LoVo (cell line): ENCODE measurements around the gene OLFML2A.

Experiments
- DNase-seq: peaks from one replicate; pipeline ENCODE4 v3.0.0-alpha.2; 2016; ENCODE audit warnings: low spot score

Gene OLFML2A

GRCh38 chr9:124854161-124854560 lies 77.2 kb downstream of the OLFML2A start:
- no peak for DNase-seq

GRCh38 chr9:124854822-124855221 lies 77.9 kb downstream of the OLFML2A start:
- no peak for DNase-seq

GRCh38 chr9:124855566-124855943 lies 78.6 kb downstream of the OLFML2A start:
- no peak for DNase-seq

- DNase-seq = peak; percentile 46
These were observed 79.2 kb downstream of the OLFML2A start for GRCh38 chr9:124855944-124856765.

- DNase-seq = no peak
These were observed 80.7 kb downstream of the OLFML2A start for GRCh38 chr9:124857533-124858162.

GRCh38 chr9:124858330-124859046 lies 81.6 kb downstream of the OLFML2A start:
- no peak for DNase-seq

GRCh38 chr9:124859803-124860581 lies 83.1 kb downstream of the OLFML2A start:
- DNase-seq = no peak

- peak; percentile 22 for DNase-seq
These were observed 83.8 kb downstream of the OLFML2A start for GRCh38 chr9:124860582-124861341.

- peak; percentile 95 for DNase-seq
These were observed 84.7 kb downstream of the OLFML2A start, which contains the start of the genes ARPC5L and RPL35 for GRCh38 chr9:124861342-124862229. Gene ARPC5L, plus strand, starts transcription at chr9:124862130. Its CDS starts 7,161 bp downstream, at chr9:124869291. Gene RPL35, minus strand, starts transcription at chr9:124861957. Its CDS starts 45 bp downstream, at chr9:124861912.

- no peak for DNase-seq
These were observed 86.5 kb downstream of the OLFML2A start for GRCh38 chr9:124863371-124863871.
